HG03060 (cell line): ENCODE results near the gene RNF225.
"Not testable (repeated sequence)": the region's sequence is repeated elsewhere in the genome, so short reads cannot be mapped to it uniquely, and the experiment has no call there.

Experiments
- ATAC-seq: cut with Tn5 transposase; IDR thresholded peaks from one replicate; pipeline ENCODE4 v1.9.1; 2021; ENCODE audit warnings: low read depth, moderate number of reproducible peaks; ENCODE audit not compliant: unreplicated experiment

RNF225 gene

DNA sequence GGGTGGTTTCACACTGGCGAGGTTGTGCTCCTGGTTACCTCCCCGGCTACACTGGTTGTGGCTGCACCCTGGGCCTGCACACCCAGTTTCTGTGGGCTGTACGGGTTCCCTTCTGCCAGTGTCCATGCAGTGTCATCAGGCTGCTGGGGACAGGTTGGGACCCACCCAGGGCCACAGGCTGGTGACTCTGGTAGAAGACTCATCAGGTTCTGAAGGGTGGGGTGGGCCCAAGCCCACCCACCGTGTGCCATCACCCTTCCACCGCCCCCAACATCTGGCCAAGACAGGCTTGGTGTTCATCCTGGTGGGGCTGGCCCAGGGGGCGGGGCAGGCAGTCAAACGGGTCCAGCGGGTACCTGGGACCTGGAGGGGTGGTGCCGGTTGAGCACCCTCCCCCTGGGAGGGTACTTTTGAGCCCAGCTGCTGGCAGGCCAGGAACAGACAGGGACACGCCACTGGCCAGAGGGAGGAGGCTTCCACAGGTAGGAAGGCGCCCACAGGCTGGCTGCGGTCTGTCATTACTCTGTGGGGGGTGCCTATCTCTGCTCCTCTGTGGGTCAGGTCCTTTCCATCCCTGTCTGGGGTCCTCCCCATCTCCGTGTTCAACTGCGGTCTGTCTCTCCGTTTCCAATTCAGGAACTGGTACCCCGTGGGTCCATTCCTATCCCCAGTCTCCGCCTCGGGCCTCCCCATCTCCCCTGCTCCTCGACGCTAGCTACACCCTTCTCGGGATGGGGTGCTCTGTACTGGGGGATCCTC, at the start of gene RNF225:
TSS of gene RNF225 (plus strand) at position 437 of the 759 bp plus-strand sequence. CDS start 434 bp downstream, outside the sequence.
- no peak for ATAC-seq

DNA sequence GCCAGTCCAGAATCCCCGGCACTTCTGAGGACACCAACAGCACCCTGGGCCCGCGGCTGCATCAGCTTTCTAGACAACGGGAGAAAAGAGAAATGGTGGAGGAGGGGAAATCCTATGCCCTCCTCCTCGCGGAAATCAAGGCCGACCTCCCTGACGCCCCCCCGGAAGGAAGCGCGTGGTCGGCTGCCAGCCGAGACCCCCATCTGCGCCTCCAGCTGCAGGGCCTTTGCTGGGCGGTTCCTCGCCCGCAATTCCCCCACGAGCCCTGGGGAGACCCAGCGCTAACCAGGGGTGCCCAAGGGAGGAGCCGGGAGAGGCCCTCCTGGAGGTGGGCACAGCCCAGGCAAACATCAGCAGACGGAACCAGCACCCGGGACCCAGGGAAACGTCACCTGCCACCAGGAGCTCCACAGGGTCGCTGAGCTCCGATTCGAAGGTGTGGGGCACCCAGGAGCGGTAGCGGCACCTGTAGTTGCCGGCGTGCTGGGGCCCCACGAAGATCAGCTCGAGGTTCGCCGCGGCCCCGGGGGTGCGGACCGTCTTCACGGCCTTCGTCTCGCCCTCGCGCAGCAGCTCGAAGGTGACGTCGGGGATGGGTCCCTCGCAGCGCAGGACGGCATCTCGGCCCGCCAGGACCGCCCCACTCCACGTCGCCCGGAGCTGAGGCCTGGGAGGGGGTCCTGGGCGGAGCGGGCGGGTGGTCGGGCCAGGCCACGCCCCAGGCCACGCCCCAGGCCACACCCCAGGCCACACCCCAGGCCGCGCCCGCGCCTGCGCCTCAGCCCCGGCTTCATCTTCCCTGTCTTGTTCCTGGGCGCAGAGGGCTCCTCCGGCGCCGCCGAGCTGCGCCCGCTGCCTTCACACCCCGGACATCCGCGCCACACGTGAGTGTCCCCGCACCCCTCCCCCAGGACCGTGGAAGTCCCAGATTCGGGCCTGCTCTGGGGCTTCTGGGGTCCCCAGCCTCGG, 48.2 kb upstream of the RNF225 start:
- no peak for ATAC-seq

DNA sequence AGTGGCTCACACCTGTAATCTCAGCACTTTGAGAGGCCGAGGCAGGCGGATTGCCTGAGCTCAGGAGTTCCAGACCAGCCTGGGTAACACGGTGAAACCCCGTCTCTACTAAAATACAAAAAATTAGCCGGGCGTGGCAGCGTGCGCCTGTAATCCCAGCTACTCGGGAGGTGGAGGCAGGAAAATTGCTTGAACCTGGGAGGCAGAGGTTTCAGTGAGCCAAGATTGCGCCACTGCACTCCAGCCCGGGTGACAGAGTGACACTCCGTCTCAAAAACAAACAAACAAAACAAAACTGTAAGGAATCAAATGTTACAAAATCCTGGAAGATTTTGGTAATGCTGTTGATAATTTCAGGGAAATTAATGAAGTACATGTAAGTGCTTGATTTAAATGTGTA, 47.4 kb upstream of the RNF225 start:
- not testable (repeated sequence) for ATAC-seq

DNA sequence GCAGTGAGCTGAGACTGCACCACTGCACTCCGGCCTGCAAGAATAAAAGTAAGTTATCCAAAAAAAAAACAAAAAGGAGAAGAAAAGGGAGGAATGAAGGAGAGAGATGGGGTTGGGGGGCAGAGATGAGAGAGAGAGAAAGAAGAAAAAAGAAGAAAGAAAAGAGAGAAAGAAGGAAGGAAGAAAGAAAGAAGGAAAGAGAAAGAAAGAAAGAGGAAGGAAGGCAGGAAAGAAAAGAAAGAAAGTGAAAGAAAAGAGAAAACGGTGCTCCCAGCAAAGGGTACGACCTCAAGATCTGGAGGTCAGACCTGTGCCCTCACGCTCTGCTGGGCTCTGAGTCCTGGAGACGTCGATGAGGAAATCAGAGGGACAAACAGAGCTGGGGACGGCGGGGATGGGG, 45.9 kb upstream of the RNF225 start:
- no peak for ATAC-seq

DNA sequence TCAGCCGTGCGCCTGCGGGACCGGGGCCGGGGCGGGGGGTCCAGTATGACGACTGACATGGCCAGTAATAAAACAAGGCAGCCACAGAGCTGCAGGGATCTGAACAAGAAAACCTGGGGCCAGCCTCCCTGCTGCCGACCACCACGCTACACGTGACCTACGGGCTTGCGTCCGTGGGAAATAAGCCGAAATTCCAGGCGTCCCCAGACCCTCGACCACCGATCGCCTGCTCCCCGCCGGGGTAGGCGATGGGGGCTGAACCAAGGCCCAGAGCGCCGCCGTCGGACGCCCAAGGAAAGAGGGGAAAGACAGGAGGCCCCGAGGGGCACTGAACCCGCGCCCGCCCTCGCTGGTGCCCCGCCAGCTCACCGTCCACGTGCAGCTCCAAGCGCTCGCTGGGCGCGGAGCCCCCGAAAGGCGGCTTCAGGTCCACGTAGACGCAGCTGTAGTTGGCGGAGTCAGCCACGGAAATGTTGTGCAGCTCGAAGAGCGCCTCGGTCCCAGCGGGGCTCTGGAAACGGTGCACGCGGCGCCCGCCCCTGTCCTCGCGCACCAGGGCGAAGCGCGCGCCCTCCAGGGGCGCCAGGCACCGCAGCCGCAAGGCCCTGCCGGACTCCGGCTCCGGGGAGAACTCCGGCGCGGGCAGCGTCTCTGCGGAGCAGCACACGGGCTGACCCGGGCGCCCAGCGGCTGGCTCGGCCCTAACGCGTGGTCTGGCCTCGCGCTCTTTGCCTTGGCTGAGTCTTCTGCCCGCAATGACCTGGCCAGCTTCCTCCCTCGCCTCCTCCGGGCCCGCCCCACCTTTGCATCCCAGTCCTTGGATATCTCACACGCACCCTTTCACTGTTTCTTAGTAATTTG, 45.2 kb upstream of the RNF225 start:
- no peak for ATAC-seq

DNA sequence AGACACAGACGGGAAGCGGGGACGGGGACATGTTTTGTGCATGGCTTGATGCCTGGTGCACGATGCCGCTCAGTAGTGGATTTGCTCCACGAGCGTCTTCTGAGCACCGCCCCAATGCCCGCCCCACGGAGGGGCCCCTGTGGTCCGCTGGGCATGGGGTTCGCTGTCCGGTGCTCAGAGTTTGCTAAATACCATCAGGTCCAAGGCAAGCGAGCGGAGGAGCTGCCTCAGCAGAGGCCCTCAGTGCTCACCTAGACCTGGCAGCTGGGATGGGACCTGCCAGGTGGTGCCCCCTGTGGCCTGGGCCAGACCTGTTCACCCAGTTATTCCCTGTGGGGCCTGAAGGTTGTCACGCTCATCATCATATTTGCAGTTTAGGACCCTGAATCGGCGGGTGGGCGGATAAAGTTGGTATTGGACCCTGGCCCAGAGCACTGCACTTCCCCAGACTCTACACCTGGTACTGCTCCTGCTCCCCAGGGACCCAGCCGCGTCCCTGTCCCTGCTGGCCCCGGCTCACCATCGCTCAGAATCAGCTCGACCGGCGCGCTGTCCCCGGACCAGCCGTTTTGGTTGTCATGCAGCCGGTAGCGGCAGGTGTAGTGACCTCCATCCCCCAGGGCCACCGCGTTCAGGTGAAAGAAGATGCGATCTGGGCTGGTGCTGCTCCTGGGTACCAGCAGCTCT, 44.4 kb upstream of the RNF225 start:
- ATAC-seq: no peak

DNA sequence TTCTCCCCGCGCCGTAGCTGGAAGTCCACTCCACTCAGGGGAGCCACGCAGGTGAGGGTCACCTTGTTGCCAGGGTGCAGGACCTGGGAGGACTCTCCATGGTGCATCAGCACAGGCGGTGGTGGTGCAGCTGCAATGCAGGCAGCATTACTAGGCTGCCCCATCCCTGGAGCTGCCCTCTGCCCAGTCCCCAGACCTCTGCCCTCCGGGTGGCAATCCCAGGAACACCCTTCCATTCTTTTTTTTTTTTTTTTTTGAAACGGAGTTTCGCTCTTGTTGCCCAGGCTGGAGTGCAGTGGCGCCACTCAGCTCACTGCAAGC, 43.9 kb upstream of the RNF225 start:
- ATAC-seq: no peak

DNA sequence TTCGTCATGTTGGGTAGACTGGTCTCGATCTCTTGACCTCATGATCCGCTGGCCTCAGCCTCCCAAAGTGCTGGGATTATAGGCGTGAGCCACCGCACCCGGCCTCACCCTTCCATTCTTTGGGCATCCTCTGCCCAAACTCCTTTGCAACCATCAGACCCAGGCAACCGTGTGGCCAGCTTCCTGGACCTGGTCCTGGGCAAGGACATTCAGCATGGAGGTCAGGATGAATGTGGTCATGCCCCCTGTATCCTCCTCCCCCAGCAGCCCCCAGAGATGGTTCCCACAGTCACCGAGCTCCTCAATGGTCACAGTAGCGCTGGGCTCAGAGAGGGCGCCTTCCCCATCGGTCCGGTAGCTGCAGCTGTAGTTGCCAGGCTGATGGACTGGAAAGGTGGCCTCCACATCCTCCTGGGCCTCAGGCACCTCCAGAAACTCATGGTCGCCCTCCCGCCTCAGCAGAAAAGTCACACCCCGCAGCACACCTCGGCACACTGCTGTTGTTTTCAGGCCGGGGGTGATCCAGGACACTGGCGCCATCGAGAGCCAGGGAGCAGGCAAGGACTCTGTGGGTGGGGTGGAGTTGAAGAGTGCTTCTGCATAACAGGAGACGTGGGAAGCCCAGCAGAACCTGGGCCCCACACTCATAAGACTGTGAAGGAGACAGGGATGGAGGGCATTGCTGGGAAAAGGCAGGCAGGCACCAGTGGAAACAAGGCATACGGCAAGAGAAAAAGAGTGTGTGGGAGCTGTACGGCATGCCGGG, 43.3 kb upstream of the RNF225 start:
- no peak for ATAC-seq

DNA sequence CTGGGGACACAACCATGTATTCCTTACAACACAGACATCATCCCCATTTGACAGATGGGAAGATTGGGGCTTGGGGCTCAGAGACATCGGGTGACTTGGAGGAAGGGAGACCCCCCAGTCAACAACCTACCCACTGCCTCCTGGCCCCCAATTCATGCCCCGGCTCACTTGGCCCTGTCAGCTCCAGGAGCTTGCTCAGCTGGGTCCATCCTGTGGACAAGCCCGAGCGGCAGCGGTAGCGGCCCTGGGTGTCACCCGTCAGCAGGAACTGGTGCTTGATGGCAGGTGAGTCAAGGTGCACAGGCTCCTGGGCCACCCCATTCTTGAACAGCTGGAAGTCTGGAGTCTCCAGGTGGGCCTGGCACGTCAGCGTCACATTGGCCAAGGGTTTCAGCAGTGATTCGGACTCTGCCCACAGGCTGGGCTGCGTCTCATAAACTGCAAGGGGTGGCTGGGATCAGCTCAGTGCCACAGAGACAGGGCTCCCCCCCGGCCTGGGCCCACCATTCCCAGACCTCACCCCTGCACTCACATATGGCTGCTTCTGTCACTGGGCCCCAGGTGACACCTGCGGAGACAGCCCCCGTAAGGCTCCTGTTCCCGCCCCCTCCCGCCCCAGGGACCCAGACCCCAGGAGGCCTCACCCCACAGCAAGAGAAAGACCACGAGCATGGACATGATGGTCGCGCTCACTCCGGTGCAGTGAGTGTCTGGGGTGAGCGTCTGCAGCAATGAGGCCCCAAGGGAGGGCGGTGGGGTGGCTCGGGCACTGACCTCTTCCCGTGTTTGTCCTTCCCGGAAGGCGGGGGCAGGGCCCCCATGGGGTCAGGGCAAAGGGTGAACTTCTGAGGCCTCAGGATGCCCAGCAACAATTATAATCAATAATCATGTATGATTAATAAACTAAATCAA, 42.4 kb upstream of the RNF225 start, which contains the start of gene A1BG:
TSS of gene A1BG (minus strand) at position 733 of the 912 bp plus-strand sequence. CDS start at position 678, 55 bp downstream.
- ATAC-seq: no peak

DNA sequence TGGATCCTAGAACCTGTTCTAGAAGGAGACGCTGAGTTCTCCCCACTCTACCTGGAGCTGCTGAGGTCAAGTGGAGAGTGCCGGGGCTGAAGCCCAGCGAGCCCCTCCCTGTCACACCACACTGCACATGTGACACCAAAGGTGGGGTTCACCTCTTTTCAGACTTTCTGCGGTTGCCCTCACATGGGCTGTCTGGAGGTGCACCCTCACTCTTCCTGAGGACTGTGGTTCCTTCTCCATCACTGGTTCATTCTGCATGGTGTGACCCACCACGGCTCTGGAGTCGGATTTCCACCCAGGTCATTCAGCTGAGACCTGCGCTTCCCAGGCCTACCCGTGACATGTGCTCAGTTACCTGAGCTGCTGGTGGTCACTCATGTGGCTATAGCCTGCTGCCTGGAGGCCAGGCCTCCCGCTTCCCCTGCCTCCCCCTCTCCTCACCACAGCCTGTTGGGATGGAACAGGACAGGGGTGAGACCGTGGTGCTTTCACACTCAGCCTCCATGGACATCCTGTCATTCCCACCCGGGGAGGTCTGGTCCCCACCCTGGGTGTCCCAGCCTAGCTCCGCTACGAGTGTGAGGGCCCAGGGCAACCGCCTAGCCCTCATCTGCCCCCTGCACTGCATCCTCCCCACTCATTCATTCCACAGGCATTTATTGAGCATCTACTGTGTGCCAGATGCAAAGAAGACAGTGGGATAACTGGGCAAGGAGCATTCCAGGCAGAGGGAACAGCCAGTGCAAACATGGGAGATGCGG, 41.6 kb upstream of the RNF225 start:
- ATAC-seq: no peak

DNA sequence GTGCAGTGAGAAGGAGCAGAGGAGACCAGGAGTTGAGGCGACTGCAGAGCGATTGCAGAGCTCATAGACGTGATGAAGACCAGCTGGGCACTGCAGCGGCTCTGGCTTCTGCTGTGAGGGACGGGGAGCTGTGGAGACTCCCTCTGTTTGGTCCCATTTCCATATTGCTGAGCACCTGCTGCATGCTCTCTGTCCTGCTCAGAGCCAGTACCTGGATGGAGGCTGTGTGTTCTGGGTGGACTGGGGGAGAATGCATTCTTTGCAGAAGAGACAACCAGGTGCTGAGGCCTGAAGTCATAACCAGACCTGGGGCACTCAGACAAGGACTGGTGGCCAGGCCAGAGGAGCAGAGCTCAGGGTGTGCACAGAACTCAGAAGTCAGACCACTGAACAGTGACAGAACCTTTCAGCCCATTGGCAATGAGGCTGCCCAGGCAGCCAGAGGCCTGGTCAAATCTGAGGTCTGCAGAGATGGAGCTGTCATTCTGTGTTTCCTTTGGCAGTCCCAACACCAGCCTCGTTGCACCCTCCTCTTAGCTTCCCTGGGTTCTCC, 40.9 kb upstream of the RNF225 start:
- no peak for ATAC-seq

DNA sequence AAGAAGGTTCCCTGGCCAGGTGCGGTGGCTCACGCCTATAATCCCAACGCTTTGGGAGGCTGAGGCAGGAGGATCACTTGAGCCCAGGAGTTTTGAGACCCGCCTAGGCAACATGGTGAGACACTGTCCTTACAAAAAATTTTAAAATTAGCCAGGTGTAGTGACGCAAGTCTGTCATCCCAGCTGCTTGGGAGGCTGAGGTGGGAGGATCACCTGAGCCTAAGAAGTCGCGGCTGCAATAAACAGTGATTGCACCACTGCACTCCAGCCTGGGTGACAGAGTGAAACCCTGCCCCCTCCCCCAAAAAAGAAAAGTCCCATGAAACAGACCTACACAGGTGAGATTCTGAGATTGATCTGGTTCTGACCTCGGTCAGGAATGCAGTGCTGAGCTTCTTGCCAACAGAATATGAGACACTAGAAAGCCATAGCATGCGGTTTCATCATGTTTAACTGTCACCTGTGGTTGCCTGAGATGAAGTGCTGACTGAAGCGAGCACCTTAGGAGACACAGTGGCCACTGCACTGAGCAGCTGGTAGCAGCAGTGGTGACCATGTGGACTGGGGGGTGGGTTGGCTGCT, 40.1 kb upstream of the RNF225 start:
- no peak for ATAC-seq

DNA sequence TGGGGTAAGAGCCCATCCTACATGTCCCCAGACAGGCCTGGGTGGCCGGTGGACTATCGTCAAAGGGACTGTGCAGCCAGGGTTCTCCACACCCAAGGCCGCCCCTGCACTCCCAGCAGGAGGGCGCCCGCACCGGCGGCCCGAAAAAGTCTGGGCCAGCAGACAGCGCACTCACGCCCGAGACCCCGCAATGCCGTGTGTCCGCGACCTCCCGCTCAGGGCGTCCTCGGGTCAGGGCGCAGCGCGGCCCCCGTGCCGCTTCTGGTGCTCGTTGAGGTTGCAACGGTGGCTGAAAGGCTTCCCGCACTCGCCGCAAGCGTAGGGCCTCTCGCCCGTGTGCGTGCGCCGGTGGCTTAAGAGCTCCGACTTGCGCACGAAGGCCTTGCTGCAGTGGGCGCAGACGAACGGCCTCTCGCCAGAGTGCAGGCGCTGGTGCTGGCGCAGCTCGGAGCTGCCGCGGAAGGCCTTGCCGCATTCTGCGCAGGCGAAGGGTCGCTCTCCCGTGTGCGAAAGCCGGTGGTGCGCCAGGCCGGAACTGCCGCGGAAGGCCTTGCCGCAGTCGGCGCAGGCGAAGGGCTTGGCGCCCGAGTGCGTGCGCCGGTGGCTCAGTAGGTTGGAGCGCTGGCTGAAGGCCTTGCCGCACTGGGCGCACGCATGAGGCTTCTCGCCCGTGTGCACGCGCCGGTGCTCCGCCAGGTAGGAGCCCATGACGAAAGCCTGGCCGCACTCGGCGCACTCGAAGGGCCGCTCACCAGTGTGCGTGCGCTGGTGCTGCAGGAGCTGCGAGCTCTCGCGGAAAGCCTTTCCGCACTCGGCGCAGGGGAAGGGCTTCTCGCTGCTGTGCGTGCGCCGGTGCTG, 39.3 kb upstream of the RNF225 start:
- no peak for ATAC-seq

DNA sequence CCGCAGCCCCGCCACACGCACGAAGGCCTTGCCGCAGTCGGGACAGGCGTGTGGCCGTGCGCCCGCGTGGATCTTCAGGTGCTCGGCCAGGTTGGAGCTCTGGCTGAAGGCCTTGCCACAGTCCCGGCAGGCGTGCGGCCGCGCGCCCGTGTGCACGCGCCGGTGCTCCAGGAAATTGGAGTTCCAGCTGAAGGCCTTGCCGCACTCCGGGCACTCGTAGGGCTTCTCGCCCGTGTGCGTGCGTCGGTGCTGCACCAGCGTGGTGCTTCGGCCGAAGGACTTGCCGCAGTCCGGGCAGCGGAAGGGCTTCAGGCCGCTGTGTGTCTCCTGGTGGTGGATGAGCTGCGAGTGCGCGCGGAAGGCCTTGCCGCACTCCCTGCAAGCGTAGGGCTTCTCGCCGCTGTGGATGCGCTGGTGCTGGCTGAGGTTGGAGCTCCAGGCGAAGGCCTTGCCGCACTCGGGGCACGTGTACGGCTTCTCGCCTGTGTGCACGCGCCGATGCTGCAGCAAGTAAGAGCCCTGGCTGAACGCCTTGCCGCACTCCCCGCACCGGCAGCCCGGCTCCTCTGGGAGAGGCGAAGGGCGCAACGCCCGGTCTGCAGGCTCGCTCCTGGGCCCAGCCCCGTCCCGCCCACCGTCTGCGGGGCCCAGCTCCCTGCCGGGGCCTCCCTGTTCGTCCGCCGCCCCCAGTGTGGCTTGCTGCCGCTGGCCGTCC, 38.5 kb upstream of the RNF225 start:
- no peak for ATAC-seq

DNA sequence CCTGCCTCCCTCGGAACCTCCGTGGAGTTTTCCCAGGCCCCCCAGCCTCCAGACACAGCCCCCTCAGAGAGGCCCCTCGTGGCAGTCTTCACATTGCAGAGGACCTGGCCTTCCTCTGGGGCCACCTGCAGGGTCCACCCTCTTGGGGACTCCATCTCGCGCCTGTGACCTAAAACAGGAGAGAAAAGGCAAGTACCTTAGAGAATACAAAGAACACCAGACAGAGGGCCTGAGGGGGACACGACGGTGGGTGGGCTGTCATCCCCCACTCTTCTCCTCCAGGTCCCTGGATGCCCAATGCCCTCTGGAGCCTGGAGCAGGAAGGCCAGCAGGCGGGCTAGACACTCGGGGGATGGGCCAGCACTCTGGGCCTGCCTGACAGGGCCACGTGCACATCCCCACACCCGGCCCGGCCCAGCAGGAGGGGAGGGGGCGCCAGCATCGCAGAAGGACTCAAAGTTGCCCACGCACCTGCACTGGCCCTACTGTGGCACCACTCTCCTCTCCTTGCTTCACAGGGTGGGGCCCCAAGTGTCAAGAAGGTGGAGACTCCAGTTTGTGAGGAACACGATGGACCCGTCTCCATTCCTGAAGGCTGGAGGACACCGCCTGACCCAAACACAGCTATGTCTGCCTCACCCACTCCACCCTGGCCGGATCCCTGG, 37.8 kb upstream of the RNF225 start:
- no peak for ATAC-seq
